ENCODE results near the gene SELENBP1.
"Not testable (repeated sequence)": the region's sequence is repeated elsewhere in the genome, so short reads cannot be mapped to it uniquely, and the experiment has no call there.

SELENBP1 gene

DNA sequence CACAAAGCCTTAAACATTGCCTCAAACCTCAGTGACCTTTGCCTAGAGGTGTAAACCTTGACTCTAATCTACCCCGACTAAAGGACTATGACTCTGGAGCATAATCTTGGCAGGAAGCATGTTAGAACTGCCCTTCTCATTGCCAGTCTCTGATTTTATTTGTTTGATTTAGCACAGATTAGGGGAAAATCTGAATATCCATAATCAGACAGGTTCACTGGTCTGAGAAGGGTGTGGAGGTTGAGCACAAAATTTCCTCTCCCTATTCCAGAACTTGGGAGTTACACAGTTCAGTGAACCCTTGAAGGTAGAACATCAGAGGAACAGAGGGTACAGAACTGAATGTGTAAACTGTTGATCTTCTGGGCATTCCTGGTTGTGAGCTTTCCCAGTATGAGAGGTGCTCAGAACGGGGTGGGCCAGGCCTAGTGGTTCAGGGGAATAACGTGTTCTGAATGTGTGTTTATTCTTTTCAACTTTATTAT is 18.6 kb upstream of the SELENBP1 start:
- TF ChIP-seq, protein P1, sequence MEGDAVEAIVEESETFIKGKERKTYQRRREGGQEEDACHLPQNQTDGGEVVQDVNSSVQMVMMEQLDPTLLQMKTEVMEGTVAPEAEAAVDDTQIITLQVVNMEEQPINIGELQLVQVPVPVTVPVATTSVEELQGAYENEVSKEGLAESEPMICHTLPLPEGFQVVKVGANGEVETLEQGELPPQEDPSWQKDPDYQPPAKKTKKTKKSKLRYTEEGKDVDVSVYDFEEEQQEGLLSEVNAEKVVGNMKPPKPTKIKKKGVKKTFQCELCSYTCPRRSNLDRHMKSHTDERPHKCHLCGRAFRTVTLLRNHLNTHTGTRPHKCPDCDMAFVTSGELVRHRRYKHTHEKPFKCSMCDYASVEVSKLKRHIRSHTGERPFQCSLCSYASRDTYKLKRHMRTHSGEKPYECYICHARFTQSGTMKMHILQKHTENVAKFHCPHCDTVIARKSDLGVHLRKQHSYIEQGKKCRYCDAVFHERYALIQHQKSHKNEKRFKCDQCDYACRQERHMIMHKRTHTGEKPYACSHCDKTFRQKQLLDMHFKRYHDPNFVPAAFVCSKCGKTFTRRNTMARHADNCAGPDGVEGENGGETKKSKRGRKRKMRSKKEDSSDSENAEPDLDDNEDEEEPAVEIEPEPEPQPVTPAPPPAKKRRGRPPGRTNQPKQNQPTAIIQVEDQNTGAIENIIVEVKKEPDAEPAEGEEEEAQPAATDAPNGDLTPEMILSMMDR (conservative IDR thresholded peaks at IDR 0.05; ENCODE audit: low read depth, low read length), result no peak

DNA sequence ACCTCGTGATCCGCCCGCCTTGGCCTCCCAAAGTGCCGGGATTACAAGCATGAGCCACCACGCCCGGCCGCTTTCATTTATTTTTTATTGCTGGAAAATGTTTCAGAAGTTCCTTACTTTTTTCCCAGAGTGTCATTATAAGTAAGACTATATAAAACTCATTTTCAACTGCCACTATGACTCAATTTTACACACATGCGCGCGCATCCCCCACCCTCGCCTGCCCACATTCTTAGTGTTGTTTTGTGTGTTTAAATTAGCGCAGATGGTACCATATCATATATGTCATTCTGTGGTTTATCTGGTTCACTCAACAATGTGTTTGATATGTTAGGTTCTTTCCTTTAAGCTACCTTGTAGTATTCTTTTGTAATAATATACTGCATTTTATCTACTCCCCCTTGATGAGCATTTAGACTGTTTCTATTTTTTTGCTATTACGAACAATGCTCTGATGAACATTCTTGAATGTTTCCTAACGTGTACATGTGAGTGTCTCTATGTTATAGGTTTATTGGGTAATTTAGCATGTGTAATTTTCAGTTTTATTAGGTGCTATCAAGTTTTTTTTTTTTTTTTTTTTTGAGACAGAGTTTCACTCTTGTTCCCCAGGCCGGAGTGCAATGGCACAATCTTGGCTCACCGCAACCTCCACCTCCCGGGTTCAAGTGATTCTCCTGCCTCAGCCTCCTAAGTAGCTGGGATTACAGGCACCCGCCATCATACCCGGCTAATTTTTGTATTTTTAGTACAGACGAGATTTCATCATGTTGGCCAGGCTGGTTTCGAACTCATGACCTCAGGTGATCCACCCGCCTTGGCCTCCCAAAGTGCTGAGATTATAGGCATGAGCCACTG is 17.9 kb upstream of the SELENBP1 start:
- not testable (repeated sequence) for H3K4me2 ChIP-seq; H3K27me3 ChIP-seq (ENCODE audit: insufficient read depth, low read depth); H3K4me1 ChIP-seq (ENCODE audit: low read depth, poor library complexity, severe bottlenecking); H4K20me1 ChIP-seq (ENCODE audit: insufficient read depth); H3K4me3 ChIP-seq (IDR thresholded peaks at IDR 0.05; ENCODE audit: insufficient read depth, low read depth, low read length); H3K79me2 ChIP-seq (ENCODE audit: insufficient read depth, low read depth); H3K9ac ChIP-seq; H3K27ac ChIP-seq; H3K36me3 ChIP-seq (ENCODE audit: insufficient read depth); H2AFZ ChIP-seq (ENCODE audit: low read depth)

More for the DNA sequence above, 18.6 kb upstream of the SELENBP1 start:
- Histone ChIP-seq H3K79me2 (ENCODE audit: insufficient read depth, low read depth) (no peaks in the 10 kb centered on the region), H3K4me3 (IDR thresholded peaks at IDR 0.05; ENCODE audit: insufficient read depth, low read depth, low read length) (no peak overlapping the region), H4K20me1 (ENCODE audit: insufficient read depth) (no peaks in the 10 kb centered on the region), H3K27me3 (ENCODE audit: insufficient read depth, low read depth) (no peaks in the 10 kb centered on the region), H3K9ac (no peak overlapping the region), H3K4me2 (no peak overlapping the region), H3K36me3 (ENCODE audit: insufficient read depth) (no peaks in the 10 kb centered on the region), H2AFZ (ENCODE audit: low read depth) (no peak overlapping the region), H3K27ac (no peak overlapping the region), H3K4me1 (ENCODE audit: low read depth, poor library complexity, severe bottlenecking) (no peaks in the 10 kb centered on the region)

DNA sequence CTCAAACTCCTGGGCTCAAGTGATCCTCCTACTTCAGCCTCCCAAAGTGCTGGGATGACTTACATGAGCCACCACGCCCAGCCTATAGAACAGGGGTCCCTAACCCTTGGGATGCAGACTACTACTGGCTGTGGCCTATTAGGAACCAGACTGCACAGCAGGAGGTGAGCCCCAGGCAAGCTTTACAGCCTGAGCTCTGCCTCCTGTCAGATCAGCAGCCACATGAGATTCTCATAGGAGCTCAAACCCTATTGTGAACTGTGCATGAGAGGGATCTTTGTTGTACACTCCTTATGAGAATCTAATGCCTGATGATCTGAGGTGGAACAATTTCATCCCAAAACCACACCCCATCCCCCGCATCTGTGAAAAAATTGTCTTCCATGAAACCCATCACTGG is 13.5 kb upstream of the SELENBP1 start:
- Histone ChIP-seq H2AFZ (ENCODE audit: low read depth) (no peak overlapping the region), H3K79me2 (ENCODE audit: insufficient read depth, low read depth) (no peaks in the 10 kb centered on the region), H3K27me3 (ENCODE audit: insufficient read depth, low read depth) (no peaks in the 10 kb centered on the region), H3K4me2 (no peak overlapping the region), H3K9ac (no peak overlapping the region), H3K27ac (no peak overlapping the region), H3K36me3 (ENCODE audit: insufficient read depth) (no peaks in the 10 kb centered on the region), H3K4me3 (IDR thresholded peaks at IDR 0.05; ENCODE audit: insufficient read depth, low read depth, low read length) (no peak overlapping the region), H3K4me1 (ENCODE audit: low read depth, poor library complexity, severe bottlenecking) (no peaks in the 10 kb centered on the region), H4K20me1 (ENCODE audit: insufficient read depth) (no peaks in the 10 kb centered on the region)
- TF ChIP-seq, protein P1 (conservative IDR thresholded peaks at IDR 0.05; ENCODE audit: low read depth, low read length), result no peak

DNA sequence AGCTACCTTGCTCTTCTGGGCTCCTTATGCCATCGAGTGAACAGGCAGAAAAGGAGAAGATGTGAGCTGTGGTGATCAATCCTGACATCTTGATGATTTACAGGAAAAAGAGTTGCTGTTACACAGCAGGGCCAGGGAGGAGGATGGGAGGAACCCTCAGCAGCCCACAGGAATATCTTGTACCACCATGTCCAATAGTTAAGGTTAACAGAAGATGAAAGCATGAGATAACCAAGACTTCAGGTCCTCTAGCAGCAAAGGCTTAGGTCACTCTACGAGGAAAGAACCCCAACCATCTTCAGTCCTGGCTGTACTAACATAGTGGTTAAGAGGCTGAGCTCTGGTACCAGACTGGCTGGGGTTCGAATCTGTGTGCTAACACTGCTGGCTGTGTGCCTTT is 12.1 kb upstream of the SELENBP1 start:
- TF ChIP-seq, protein P1 (conservative IDR thresholded peaks at IDR 0.05; ENCODE audit: low read depth, low read length), result no peak
- Histone ChIP-seq H3K79me2 (ENCODE audit: insufficient read depth, low read depth) (no peaks in the 10 kb centered on the region), H3K4me3 (IDR thresholded peaks at IDR 0.05; ENCODE audit: insufficient read depth, low read depth, low read length) (no peak overlapping the region), H4K20me1 (ENCODE audit: insufficient read depth) (no peaks in the 10 kb centered on the region), H3K27me3 (ENCODE audit: insufficient read depth, low read depth) (no peaks in the 10 kb centered on the region), H2AFZ (ENCODE audit: low read depth) (no peak overlapping the region), H3K27ac (no peak overlapping the region), H3K36me3 (ENCODE audit: insufficient read depth) (no peaks in the 10 kb centered on the region), H3K4me2 (no peak overlapping the region), H3K9ac (no peak overlapping the region), H3K4me1 (ENCODE audit: low read depth, poor library complexity, severe bottlenecking) (no peaks in the 10 kb centered on the region)

Data from KMS-11 (cell line).